NCI-H446 treated with DMSO at 0.1 percent for 48 hours (cell line): ENCODE data around the gene LRMDA.

ENCODE experiments used
- DNase-seq: peaks from one replicate; lab custom pipeline; 2025; lab: John Stamatoyannopoulos, UW

The LRMDA gene

DNA sequence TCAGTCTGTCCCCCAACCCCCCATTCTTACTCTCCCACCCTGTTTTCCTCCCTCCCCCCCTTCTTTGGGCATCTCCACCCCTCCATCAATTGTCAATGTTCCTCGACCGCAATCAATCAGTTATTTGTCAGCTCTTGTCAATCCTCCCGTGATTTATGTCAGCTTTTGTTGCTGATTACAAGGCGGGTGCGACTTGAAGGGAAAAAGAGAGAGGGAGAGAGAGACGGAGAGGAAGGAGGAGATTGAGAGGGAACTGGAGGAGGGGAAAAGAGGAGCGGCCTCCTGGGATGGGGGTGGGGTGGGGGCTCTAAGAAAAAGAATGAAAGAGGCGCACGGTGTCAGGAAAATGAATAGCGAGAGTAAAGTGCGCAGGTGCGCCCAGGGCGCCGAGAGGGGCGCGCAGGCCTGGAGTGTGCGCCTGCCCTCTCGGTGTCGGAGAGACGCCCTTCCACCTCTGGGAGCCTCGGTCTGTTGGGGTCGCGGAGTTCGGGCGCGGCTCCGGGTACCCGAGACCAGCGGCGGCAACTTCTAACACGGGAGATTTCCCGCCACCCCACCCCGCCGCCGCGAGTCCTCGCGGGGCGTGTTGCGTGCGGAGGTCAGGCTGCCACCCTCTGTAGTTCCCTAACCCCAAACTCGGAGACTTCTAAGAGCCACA lies 28.8 kb upstream of the LRMDA start:
- no peak for DNase-seq

DNA sequence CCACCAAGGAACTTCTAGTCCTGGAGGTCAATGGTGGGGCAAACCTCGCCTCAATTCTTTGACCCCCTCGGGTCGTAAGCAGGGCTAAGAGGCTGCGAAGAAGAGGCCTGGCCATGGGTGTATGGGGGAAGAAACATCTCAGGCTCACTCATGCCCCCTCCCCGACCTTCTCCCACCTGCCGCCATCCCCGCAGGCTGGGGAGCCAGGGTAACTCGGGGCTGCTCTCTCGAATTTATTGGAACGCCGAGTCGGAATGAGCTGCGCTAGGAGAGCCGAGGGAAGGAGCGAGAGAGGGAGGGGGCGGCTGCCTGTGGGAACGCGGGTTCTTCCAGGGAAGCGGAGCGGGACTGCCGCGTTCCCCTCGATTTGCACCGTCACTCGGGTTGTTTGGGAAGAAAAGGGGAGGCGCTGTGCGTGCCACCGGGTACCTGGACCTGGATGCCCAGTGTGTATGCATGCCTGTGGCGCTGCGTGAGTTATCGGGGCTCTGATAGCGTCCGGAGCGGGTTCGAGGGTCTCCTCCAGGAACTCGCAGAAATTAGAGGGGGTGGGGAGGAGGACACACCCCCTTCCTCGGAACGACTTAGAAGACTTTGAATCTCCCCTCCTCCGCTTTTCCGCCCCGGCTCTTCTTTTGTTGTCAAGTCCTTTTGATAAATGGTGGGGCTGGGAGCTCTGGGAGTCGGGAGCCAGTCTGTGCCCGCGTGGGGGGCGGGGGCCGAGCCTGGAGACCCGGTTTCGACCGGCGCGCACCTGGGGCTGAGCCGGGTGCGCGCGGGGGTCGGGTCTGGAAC lies 28.1 kb upstream of the LRMDA start:
- no peak for DNase-seq

DNA sequence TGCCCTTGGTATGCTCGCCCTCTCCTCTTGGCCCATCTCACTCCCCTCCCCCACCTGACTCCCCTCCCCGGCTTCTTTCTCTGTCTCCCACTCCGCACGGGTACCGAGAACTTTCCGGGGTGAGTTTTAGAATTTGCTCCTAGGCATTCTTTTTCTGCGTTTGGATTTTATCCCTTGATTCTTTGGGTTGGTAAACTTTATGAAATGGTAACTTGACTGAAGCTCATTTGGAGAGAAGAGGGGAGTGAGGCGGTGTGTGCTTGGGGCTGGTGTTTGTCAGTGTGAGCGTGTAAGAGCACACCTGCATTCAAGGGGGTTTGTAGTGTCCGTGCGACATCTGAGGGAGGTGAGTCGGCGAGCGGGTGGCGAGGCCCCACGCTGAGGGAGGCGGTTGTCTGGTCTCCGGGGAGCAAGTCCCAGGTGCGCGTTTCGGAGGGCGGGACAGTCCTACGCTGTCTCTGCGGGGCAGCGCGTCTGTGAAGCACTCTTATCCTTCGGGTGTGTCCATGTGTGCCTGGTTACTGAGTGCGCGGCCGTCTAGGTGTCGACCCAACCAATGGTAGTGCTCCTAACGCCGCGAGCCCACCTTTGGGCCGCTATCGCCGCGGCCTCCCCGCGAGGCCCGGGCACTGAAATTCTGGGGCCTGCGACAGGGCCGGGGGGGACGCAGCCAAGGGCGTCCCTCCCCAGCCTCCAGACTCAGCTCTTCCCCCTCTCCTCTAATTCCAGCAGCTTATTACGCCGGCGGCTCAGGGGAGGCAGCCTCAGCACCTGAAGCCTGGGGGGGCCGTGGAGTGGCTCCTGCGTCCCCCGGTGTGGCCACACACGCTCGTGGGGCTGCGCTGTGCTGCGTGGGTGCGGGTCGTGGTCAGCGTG lies 27.2 kb upstream of the LRMDA start:
- DNase-seq, result no peak

DNA sequence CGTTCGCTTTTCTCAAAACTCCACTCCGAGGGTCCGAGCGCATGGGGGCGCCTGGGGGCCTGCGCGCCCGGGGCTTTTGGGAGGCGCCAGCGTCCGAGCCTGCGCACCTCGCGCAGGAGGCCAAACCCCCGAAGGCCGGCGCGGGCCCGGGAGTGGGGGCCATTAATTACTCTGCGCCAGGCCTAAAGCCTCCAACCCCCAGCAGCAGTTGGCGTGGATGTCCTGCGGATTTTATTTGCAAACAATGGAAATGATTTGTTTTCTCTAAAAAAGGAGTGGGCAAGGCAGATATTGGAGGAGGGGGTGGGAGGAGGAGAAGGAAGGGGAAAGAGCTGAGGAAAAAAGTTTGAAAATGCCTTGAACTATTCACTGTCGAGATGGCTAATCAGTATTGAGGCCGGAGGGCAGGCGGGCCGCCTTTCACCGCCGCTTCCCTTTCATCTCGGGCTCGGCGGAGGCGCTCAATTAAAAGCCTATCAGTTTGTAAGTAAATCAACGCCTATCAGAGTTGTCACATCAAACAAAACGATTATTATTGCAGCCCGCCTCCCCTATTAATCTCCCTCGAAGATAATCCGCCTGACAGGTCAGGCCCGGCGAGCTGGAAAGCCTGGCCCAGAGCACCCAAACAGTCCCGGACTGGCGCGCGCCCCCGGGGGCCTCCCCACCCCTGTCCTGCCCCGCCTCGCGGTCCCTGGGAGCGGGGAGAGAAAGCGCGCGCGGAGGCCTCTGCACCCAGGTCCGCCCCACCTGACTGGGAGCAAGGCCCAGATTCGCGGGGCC lies 26.4 kb upstream of the LRMDA start:
- no peak for DNase-seq

DNA sequence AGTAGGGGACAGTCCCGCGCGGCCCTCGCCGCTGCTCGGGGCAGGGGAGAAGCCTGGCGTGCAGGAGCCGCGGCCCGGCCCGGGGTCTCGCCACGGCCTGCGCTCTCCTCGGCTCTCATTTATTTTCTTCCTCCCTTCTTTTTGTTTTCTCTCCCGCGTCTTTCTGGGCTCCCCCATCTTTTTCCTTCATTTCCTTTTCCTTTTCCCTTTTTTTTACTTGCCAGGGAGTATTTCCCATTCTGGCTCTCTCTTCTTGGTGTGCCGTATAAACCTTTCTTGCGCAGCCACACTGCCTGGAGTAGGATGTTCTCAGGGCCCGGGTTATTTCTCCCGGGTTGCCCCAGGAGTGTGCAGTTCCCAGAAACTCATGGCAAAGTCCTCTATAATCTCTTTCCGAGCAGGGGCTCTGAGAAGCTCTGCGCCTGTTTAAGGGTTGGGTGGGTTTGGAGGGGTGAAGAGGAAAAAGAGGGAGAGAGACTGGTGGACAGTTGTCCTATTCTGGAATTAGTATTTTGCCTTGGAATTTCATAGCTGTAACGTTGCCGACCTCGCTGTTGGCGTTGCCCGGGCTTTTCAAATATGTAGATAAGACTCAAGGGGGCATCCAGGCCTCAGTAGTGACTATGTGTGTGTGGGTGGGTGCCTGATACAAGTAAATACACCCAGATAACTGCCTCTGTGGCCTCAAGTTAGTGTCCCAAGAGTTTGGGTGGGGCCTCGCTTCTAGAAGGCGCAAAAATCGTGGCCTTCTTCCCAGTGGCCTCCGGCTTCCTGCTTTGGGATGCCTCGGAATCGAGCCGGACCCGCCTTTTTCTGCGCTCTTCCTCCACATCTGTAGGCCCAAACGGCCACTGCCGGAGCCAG lies 25.6 kb upstream of the LRMDA start:
- no peak for DNase-seq

DNA sequence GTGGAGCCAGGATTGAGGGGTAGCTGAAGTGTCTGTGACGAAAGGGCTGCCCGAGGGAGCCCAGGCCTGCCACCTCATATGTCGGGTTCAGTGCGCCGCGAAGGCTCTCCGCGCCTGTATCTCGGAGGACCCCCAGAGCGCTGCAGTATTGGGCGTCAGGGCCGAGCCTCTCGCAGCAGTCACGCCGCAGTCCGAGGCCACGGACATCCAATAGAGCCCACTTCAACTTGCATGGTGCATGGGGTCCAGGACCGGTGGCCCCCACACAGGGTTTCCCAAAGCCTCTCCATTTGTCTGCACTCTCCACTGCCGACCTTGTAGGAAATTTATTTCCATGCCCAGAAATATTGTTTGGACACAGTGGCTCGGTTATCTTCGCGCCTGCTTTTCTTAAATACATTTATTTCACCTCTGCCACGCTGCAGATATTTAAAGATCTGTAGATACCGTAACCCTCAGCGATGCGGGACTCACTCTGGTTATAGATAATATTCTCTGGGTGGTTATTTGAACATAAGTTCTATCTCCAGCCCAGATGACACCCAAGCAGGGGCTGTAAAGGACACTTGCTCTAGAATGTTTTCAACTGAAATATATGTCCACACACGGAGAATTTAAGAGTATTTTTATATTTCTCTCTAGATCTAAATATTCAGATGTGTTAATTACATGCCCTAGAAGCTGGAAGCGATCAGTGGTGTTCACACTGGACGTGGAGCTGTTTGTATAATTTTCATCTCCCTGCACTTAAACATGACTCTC lies 24.8 kb upstream of the LRMDA start:
- DNase-seq, result no peak

DNA sequence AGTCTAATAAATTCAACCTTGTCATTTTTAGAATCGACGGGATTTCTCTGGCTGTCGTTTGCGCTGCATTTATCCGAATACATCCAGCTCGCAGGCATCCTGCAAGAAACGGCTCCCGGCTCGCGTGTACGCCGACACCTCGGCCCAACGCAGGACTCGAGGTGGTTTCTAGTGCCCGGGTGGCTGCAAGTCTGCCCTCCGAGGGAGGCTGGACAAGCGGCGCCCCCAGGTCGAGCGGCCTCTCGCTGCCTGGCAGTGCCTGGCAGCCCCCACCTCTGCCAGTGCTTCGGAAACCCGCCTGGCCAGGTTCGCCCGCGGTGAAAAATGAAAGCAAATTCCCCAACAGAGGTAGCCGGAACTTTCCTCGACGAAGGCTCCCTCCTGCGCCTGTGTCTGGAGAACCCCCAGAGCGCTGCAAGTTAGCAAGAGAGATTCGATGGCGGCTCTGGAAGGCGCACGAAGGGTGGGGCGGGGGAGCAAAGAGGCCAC lies 24.2 kb upstream of the LRMDA start:
- DNase-seq, result no peak

DNA sequence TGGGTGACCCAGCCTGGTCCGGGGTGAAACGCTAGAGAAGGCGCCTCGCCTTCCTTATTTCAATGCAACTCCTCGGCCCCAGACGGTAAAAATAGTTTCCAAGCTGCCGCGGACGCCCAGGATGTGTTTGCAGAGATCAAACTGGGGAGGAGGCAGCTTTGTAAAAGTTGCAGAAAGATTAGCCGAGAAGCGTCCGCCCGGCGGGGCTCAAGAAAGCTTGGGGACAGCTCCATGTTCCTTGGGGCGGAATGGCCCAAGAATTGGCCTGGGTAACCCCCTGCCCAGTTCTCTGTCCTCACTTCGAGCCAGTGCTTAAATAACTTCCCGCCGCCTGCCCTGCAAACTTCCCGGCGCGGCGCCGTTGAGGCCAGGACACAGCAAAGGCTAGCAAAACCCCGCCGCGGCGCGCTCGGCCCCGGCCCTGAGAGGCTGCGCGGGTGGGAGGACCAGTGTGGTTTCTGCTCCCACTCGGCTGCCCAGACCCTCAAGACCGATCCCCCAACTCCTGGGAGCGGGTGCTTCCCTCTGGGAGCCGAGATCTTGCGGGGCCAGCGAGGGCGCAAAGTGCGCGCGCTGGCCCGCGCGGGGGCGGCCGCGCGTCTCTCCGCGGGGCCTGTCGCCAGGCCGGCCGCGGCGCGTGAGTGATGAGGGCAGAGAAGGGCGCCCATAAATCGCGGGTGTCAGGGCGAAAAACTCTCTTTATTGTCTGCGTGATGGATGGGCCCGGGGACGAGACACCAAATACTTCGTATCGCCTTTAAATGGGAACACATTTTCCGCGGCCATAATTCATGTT lies 23.5 kb upstream of the LRMDA start:
- DNase-seq, result no peak

DNA sequence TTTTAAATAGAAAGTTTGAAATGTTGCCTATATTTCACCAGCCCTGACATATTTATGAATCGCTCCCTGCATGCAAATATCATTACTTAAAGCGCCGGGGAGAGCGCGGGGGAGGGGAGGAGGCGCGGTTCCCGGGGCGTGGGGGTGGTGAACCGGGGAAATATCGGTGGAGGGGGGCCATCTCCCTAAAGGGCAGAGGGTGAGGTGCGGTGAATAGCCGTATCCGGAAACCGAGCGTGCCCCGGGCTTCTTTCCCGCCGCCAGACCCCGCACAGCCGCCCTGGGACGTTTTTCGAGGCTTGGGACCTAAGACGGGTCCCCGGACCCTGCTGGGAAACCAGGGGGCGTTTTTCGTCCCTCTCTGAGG lies 22.9 kb upstream of the LRMDA start:
- DNase-seq, result no peak

DNA sequence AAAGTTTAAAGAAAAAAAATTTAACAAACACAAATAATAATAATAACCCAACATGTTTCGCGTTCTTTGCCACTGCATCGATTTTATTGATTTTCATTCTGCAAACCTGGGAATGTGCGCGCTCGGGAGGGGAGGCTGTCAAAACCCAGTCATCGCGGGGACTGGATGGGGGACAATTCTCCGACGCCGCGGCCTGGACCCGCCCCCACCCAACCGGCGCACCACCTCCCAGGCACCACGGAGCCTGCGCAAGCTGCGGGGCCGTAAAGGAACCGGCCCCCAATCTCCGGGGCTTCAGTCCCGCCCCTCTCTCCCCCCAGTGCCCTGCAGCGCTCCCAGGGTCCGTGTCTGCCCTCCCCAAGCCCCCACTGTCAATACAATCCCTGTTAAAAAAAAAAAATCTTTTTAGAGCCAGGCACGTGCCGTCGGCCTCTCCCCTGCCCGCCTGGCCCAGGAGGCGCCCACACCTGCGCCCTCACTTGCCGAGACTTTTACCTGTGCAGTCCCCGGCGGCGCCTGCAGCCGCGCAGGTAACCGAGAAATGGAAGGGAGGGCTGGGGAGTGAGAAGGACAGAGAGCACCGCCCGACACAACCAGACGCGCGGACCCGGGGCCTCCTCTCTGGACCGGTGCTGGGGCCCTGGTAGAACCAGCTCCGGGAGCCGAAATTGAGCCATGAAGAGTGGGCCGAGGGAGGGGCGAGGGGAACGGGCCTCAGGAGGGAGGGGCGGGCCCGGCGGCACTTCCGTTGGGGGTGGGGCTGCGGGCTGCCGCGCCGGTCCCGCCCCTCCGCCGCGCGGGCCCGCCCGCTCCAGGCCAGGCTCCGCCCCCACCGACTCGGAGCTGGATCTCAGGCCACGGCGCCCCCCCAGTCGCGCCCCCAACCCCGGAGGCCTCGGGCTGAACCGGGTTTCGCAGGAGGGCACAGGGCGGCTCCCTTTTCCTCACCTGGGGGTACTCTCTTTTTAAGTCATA lies 22.2 kb upstream of the LRMDA start:
- DNase-seq, result no peak

DNA sequence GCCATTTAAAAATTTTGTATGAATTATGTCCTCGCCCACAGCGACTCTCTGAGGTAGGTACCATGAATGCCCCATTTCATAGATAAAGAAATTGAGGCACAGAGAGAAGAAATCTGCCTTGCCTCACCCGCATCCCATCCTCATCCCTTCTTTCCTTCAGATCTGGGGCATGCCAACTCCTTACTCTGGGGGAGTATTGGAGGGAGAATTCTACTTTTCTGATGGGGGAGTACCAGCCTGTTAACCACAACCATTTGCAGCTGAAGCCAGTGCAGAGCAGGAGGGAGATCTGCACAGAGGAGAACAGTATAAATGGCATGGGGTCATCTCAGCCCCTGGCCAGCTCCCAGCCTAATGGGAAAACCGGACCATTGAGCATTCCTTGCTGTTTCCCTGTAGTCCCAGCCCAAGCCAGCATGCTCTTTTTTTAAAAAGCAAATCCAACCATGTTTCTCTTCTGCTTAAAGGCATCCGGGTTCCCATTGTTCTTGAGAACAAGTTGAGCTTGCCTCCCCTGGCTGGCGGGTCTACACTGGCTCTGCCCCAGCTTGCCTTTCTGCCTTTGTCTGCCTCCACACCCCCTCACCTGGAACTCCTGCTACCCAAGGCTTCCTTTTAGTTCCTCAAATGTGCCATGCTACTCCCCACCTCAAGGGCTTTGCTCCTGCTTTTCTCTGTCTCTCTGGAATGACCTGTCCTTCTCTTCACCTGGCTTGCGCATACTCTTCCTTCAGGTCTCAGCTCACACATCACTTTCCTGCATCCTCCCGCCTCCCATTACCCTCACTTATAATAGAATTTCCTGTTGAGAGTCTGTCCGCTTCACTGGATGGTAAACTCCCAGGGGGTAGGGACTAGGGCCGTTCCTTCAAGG lies 21.1 kb upstream of the LRMDA start:
- DNase-seq, result no peak

DNA sequence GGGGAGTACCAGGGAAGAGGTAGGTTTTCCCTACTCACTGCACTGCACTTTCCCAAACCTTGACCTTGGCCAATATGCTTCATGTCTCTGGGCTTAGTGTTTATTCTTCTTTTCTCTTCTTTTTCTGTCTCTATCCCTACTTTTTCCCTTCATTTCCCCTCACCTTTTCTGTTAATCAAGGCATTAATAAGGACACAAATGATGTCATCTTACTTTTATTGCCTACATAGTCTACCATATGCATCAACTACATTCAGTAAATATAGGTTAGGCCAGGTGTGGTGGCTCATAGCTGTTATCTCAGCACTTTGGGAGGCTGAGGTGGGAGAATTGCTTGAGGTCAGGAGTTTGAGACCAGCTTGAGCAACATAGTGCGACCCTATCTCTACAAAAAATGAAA lies 16.9 kb upstream of the LRMDA start:
- DNase-seq, result no peak

DNA sequence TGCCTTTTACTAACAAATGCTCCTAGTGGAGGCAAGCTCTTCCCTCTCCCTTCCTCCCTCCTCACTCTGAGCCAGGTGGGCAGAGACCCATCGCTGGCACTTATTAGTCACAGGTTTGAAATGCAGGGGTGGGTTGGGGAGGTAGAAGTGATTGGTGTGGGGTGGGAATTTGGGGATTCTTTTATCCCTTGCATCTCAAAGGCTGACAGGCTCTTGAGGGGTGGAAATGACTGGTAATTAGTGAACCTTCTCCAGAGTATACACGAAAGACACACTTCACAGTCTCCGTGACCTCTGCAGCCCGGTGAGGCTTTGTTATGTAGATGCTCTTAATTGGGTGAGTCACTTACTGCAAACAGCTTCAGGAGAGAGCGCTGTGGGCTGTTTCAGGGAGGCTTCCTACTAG lies 13.9 kb upstream of the LRMDA start:
- DNase-seq, result no peak

DNA sequence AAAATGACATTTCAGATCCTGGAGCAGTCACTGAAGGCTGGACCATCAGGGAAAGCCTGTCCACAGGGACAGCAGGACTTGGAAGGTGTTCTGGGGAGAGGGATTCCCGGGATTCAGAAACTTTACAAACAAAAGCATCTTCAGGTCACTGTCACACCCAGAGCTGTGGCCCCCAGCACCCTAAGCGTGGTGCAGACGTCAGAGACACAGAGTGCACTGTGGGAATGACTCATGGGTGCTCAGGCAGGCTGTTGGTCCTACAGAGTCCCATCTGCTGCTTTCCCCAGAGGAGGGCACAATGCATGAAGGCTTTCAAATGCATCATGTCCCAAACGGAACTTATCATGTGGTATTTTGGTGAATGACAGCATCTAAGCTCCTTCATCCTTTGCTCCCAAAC lies 13.1 kb upstream of the LRMDA start:
- DNase-seq, result no peak

DNA sequence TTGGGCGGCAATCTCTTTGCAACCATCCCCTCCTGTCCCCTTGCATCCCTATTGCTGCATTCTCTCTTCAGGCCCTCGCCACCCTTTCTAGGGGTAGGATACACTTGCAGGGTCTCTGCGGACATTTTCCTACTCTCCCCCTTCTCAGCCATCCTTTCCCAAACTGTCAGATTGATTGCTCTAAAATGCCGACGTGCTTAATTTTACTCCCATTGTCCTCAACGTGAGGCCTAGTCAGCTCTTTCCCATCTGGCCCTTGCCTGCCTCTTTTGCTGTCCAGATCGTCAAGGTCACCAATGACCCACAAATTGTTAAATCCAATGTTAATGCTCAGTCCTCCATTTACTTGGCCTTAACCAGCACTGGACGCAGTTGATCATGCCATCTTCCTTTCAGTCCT lies 12.7 kb upstream of the LRMDA start:
- DNase-seq, result no peak

DNA sequence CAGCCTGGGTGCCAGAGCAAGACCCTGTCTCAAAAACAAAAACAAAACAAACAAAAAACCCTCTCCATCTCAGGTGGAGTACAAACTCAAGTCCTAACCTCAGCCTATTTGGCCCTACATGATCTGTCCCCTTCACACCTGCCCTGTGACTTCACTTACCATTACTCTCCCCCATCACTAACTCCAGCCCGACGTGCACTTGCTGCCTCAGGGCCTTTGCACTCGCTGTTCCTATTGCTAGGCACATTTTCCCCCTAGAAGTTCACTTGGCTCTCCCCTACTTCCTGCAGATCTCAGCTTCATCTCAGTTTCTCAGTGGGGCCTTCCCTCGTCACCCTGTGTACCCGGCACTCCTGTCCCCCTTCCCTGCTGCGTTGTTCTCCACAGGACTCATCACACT lies 8.5 kb upstream of the LRMDA start:
- no peak for DNase-seq

DNA sequence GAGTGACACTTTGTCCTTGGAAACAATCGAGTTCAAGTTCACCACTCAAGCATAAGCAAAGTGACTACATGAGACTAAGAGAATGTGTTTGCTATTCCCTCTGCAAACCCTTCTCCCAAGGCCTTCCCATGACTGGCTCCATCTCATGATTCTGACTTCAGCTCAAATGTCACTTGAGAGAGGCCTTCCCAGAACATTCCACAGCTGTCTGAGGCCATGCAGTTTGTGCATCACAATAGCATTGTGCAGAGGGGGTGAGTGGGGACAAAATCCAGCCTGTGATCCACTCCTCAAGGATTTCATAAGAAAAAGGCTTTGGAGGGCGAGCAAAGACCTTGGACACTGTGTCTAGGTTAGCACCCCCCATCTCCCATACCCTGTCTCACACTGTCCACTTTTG lies 6.9 kb upstream of the LRMDA start:
- DNase-seq, result no peak
